HEK293 (cell line): ENCODE measurements around the gene KIAA0825.

Source experiments
- CTCF ChIA-PET: fragments of 350-600 bp; formaldehyde crosslinking; extraction: SDS; loops from one replicate; lab custom pipeline; 2021; ENCODE audit warnings: antibody characterized with exemption; lab: Yijun Ruan, JAX
- POLR2A ChIA-PET: fragments of 300-600 bp; formaldehyde crosslinking; extraction: SDS; loops from one replicate; lab custom pipeline; 2020; ENCODE audit warnings: antibody characterized with exemption, inconsistent platforms; lab: Yijun Ruan, JAX
- H3K27ac ChIP-seq: fragments of 200-500 bp; sonication (Bioruptor generic); 2 replicates; pipeline ENCODE4 v1.5.1; 2014; ENCODE audit warnings: low read depth, low read length, control low read depth, inconsistent platforms; ENCODE audit errors: extremely low read depth
- H3K36me3 ChIP-seq, 2 experiments: fragments of 200-500 bp in 1 of 2; sonication (Bioruptor generic) in 1 of 2; 1 replicate in 1 of 2; 2 replicates in 1 of 2; pipeline ENCODE4 v1.5.1; 2014 to 2017; ENCODE audit warnings: inconsistent platforms in 2 of 2, low read length in 2 of 2; ENCODE audit not compliant: control insufficient read depth in 2 of 2, insufficient read depth in 1 of 2
- H3K4me1 ChIP-seq: fragments of 200-500 bp; sonication (Bioruptor generic); 2 replicates; pipeline ENCODE4 v1.5.1; 2014; ENCODE audit warnings: mild to moderate bottlenecking, low read length, inconsistent platforms; ENCODE audit not compliant: control insufficient read depth, insufficient read depth
- H3K4me3 ChIP-seq: 2 replicates; pipeline ENCODE4 v1.5.1; 2011; ENCODE audit warnings: low read depth, mild to moderate bottlenecking, control low read depth, low read length, moderate library complexity
- H3K9me3 ChIP-seq: fragments of 200-500 bp; sonication (Bioruptor generic); 2 replicates; pipeline ENCODE4 v1.5.1; 2014; ENCODE audit warnings: low read depth, low read length, inconsistent platforms; ENCODE audit not compliant: control insufficient read depth, insufficient read depth
- GFI1B ChIP-seq: fragments of 450-650 bp; formaldehyde crosslinking; IDR thresholded peaks from 2 replicates; pipeline ENCODE4 v1.5.1; 2016; ENCODE audit warnings: missing biosample characterization, missing genetic modification characterization
- GLI2 ChIP-seq: fragments of 450-650 bp; formaldehyde crosslinking; IDR thresholded peaks from 2 replicates; pipeline ENCODE4; 2017; ENCODE audit warnings: missing biosample characterization, missing genetic modification characterization, low read depth, borderline replicate concordance
- PRDM1 ChIP-seq: fragments of 450-650 bp; formaldehyde crosslinking; IDR thresholded peaks from 2 replicates; pipeline ENCODE4; 2016; ENCODE audit warnings: missing biosample characterization, missing genetic modification characterization
- SCRT1 ChIP-seq: fragments of 450-650 bp; formaldehyde crosslinking; IDR thresholded peaks from 2 replicates; pipeline ENCODE4 v1.5.1; 2016; ENCODE audit warnings: missing biosample characterization, missing genetic modification characterization, borderline replicate concordance
- SP3 ChIP-seq: fragments of 450-650 bp; formaldehyde crosslinking; IDR thresholded peaks from 2 replicates; pipeline ENCODE4 v1.5.1; 2016; ENCODE audit warnings: missing biosample characterization, missing genetic modification characterization
- TCF7L2 ChIP-seq: IDR thresholded peaks from 2 replicates; pipeline ENCODE4 v1.6.1; 2011; ENCODE audit warnings: low read depth, mild to moderate bottlenecking, inconsistent platforms, low read length, moderate library complexity, borderline replicate concordance
- ZBTB1 ChIP-seq: fragments of 450-650 bp; formaldehyde crosslinking; IDR thresholded peaks from 2 replicates; pipeline ENCODE4 v1.5.1; 2016; ENCODE audit warnings: missing biosample characterization, missing genetic modification characterization
- ZBTB8A ChIP-seq: fragments of 450-650 bp; formaldehyde crosslinking; IDR thresholded peaks from 2 replicates; pipeline ENCODE4 v1.5.1; 2016; ENCODE audit warnings: missing biosample characterization, missing genetic modification characterization
- ZNF114 ChIP-seq: fragments of 450-650 bp; formaldehyde crosslinking; IDR thresholded peaks from 2 replicates; pipeline ENCODE4 v1.5.0; 2017; ENCODE audit warnings: missing biosample characterization, missing genetic modification characterization
- ZNF148 ChIP-seq: fragments of 450-650 bp; formaldehyde crosslinking; IDR thresholded peaks from 2 replicates; pipeline ENCODE4 v1.5.0; 2017; ENCODE audit warnings: missing biosample characterization, missing genetic modification characterization, borderline replicate concordance
- ZNF175 ChIP-seq: fragments of 450-650 bp; formaldehyde crosslinking; IDR thresholded peaks from 2 replicates; pipeline ENCODE4 v1.5.1; 2016; ENCODE audit warnings: missing biosample characterization, missing genetic modification characterization
- ZNF214 ChIP-seq: fragments of 450-650 bp; formaldehyde crosslinking; IDR thresholded peaks from 2 replicates; pipeline ENCODE4 v1.5.1; 2017; ENCODE audit warnings: missing biosample characterization, mild to moderate bottlenecking, missing genetic modification characterization, borderline replicate concordance
- ZNF48 ChIP-seq: fragments of 450-650 bp; formaldehyde crosslinking; IDR thresholded peaks from 2 replicates; pipeline ENCODE4 v1.5.1; 2016; ENCODE audit warnings: missing biosample characterization, missing genetic modification characterization
- ZNF488 ChIP-seq: fragments of 450-650 bp; formaldehyde crosslinking; IDR thresholded peaks from 2 replicates; pipeline ENCODE4 v1.5.1; 2016; ENCODE audit warnings: missing biosample characterization, missing genetic modification characterization
- ZNF529 ChIP-seq: fragments of 450-650 bp; formaldehyde crosslinking; IDR thresholded peaks from 2 replicates; pipeline ENCODE4 v1.5.1; 2017; ENCODE audit warnings: missing genetic modification characterization, missing biosample characterization; ENCODE audit not compliant: insufficient replicate concordance
- ZNF530 ChIP-seq: fragments of 450-650 bp; formaldehyde crosslinking; IDR thresholded peaks from 2 replicates; pipeline ENCODE4 v1.5.1; 2016; ENCODE audit warnings: low read depth, missing biosample characterization, missing genetic modification characterization
- ZNF629 ChIP-seq: fragments of 450-650 bp; formaldehyde crosslinking; IDR thresholded peaks from 2 replicates; pipeline ENCODE4 v1.5.1; 2017; ENCODE audit warnings: missing biosample characterization, missing genetic modification characterization
- ZNF692 ChIP-seq: fragments of 450-650 bp; formaldehyde crosslinking; IDR thresholded peaks from 2 replicates; pipeline ENCODE4 v1.5.1; 2016; ENCODE audit warnings: missing biosample characterization, missing genetic modification characterization
- ZNF776 ChIP-seq: fragments of 450-650 bp; formaldehyde crosslinking; IDR thresholded peaks from 2 replicates; pipeline ENCODE4 v1.5.0; 2017; ENCODE audit warnings: missing biosample characterization, missing genetic modification characterization, borderline replicate concordance
- ZNF785 ChIP-seq: fragments of 450-650 bp; formaldehyde crosslinking; IDR thresholded peaks from 2 replicates; pipeline ENCODE4 v1.5.1; 2016; ENCODE audit warnings: missing biosample characterization, missing genetic modification characterization
- ZSCAN30 ChIP-seq: fragments of 450-650 bp; IDR thresholded peaks from 2 replicates; pipeline ENCODE4 v1.5.1; 2018; ENCODE audit warnings: missing biosample characterization, mild to moderate bottlenecking, missing genetic modification characterization, moderate library complexity

KIAA0825 gene

GRCh38 chr5:94218374-94218773 is 400.0 kb downstream of the KIAA0825 start:
- no peak overlapping the region for H3K4me3 ChIP-seq
- no peak overlapping the region for H3K27ac ChIP-seq
- TF ChIP-seq GLI2 (tag by site-specific recombination) (no peak), ZSCAN30 (tag by site-specific recombination) (no peak), ZNF175 (no peak), ZNF488 (tag by site-specific recombination) (no peak), ZNF629 (tag by site-specific recombination) (no peak)
- ChIA-PET CTCF (interaction anchor here (0.6 kb wide), 1 partner anchor 691 kb away, joined by 4 read pairs; no protein-coding TSS in a partner anchor), POLR2A (no interaction called here)
- no peaks in the 10 kb centered on the region for H3K9me3 ChIP-seq
- no peaks in the 10 kb centered on the region for H3K4me1 ChIP-seq
- H3K36me3 ChIP-seq: no peaks in the 10 kb centered on the region

- Histone ChIP-seq H3K9me3 (no peaks in the 10 kb centered on the region), H3K36me3 (no peaks in the 10 kb centered on the region), H3K4me1 (no peaks in the 10 kb centered on the region), H3K4me3 (no peak overlapping the region), H3K27ac (no peak overlapping the region)
- TF ChIP-seq ZNF48 (tag by site-specific recombination) (no peak), PRDM1 (tag by site-specific recombination) (no peak), ZNF148 (tag by site-specific recombination) (no peak), ZNF529 (no peak), ZBTB8A (tag by site-specific recombination) (no peak), ZNF175 (no peak), ZNF785 (tag by site-specific recombination) (no peak), ZNF530 (tag by site-specific recombination) (no peak), SP3 (tag by site-specific recombination) (no peak), ZBTB1 (tag by site-specific recombination) (no peak), ZNF776 (tag by site-specific recombination) (no peak), GFI1B (no peak), ZNF214 (tag by site-specific recombination) (no peak), SCRT1 (tag by site-specific recombination) (no peak), TCF7L2 (no peak), ZNF692 (no peak), ZNF114 (no peak)
- POLR2A ChIA-PET: no interaction called here
- CTCF ChIA-PET: interaction anchor here (0.6 kb wide), 1 partner anchor 692 kb away, joined by 4 read pairs; no protein-coding TSS in a partner anchor
Measured at GRCh38 chr5:94217745-94218144, 400.7 kb downstream of the KIAA0825 start.
